Loucy (cell line): ENCODE results near the gene NRG3.

Experiments
- H2AFZ ChIP-seq: fragments of 200-600 bp; sonication (generic); 2 replicates; pipeline ENCODE4 v1.6.0; 2016; ENCODE audit warnings: antibody characterized with exemption, mild to moderate bottlenecking, low read length, moderate library complexity
- H3F3A ChIP-seq: fragments of 200-600 bp; 2 replicates; pipeline ENCODE4 v1.6.0; 2016; ENCODE audit warnings: antibody characterized with exemption, low read depth, mild to moderate bottlenecking
- H3K27me3 ChIP-seq: fragments of 200-600 bp; sonication (generic); 2 replicates; pipeline ENCODE4 v1.6.1; 2014; ENCODE audit warnings: low read length, mild to moderate bottlenecking; ENCODE audit not compliant: insufficient read depth, poor library complexity, severe bottlenecking
- H3K36me3 ChIP-seq: fragments of 200-600 bp; sonication (generic); 2 replicates; pipeline ENCODE4 v1.6.1; 2016; ENCODE audit warnings: low read length; ENCODE audit not compliant: insufficient read depth
- H3K4me1 ChIP-seq: fragments of 200-600 bp; sonication (generic); 2 replicates; pipeline ENCODE4 v1.5.1; 2014; ENCODE audit warnings: low read length, mild to moderate bottlenecking; ENCODE audit not compliant: insufficient read depth, poor library complexity, severe bottlenecking
- H3K4me2 ChIP-seq: fragments of 200-600 bp; sonication (generic); 2 replicates; pipeline ENCODE4 v1.6.0; 2014; ENCODE audit warnings: antibody characterized with exemption, low read length, low read depth, mild to moderate bottlenecking; ENCODE audit not compliant: poor library complexity, severe bottlenecking
- H3K4me3 ChIP-seq: fragments of 200-600 bp; sonication (generic); 2 replicates; pipeline ENCODE4 v1.5.1; 2014; ENCODE audit warnings: low read length, mild to moderate bottlenecking, mixed read lengths; ENCODE audit not compliant: poor library complexity, severe bottlenecking
- H3K79me2 ChIP-seq: fragments of 200-600 bp; sonication (generic); 2 replicates; pipeline ENCODE4 v1.6.1; 2014; ENCODE audit warnings: low read length; ENCODE audit not compliant: insufficient read depth
- H3K9ac ChIP-seq: fragments of 200-600 bp; sonication (generic); 2 replicates; pipeline ENCODE4 v1.6.0; 2014; ENCODE audit warnings: mild to moderate bottlenecking, low read depth, low read length, moderate library complexity; ENCODE audit not compliant: poor library complexity, severe bottlenecking
- H3K9me2 ChIP-seq: fragments of 200-600 bp; sonication (generic); replicated peaks from 2 replicates; pipeline ENCODE4 v1.6.1; 2016; ENCODE audit warnings: low read depth, low read length, mixed read lengths
- H3K9me3 ChIP-seq: fragments of 200-600 bp; sonication (generic); 2 replicates; pipeline ENCODE4 v1.6.1; 2014; ENCODE audit warnings: mild to moderate bottlenecking, antibody characterized with exemption, low read length, low read depth; ENCODE audit not compliant: insufficient read depth
- H4K20me1 ChIP-seq: fragments of 200-600 bp; sonication (generic); 2 replicates; pipeline ENCODE4 v1.6.0; 2014; ENCODE audit warnings: antibody characterized with exemption, low read length, mild to moderate bottlenecking; ENCODE audit not compliant: insufficient read depth, poor library complexity, severe bottlenecking
- CTCF ChIP-seq: fragments of 200-600 bp; sonication (generic); conservative IDR thresholded peaks from 2 replicates; pipeline ENCODE4 v1.5.1; 2014; ENCODE audit warnings: mild to moderate bottlenecking, antibody characterized with exemption, low read length
- EZH2phosphoT487 ChIP-seq: fragments of 200-600 bp; IDR thresholded peaks from 2 replicates; pipeline ENCODE4 v1.6.1; 2018; ENCODE audit warnings: antibody characterized with exemption, mild to moderate bottlenecking, moderate library complexity, borderline replicate concordance

NRG3 gene

GRCh38 chr10:82267014-82267413, 392.0 kb downstream of the NRG3 start:
- H3K9me3 ChIP-seq: no peaks in the 10 kb centered on the region
- no peak overlapping the region for H2AFZ ChIP-seq
- no peaks in the 10 kb centered on the region for H3K79me2 ChIP-seq
- H3K4me2 ChIP-seq: no peak overlapping the region
- no peak for TF ChIP-seq EZH2phosphoT487
- TF ChIP-seq CTCF: no peak
- no peak overlapping the region for H3K9ac ChIP-seq
- no peaks in the 10 kb centered on the region for H3K27me3 ChIP-seq
- H3K4me3 ChIP-seq: no peak overlapping the region
- no peaks in the 10 kb centered on the region for H3K4me1 ChIP-seq
- no peaks in the 10 kb centered on the region for H3F3A ChIP-seq
- no peaks in the 10 kb centered on the region for H3K9me2 ChIP-seq
- H4K20me1 ChIP-seq: no peaks in the 10 kb centered on the region
- H3K36me3 ChIP-seq: no peaks in the 10 kb centered on the region

GRCh38 chr10:82267465-82267864, 392.5 kb downstream of the NRG3 start:
- H3K4me2 ChIP-seq: no peak overlapping the region
- no peaks in the 10 kb centered on the region for H3K27me3 ChIP-seq
- H3K79me2 ChIP-seq: no peaks in the 10 kb centered on the region

GRCh38 chr10:82267960-82268359, 393.0 kb downstream of the NRG3 start:
- Histone ChIP-seq H3K27me3 (no peaks in the 10 kb centered on the region), H3F3A (no peaks in the 10 kb centered on the region), H3K4me2 (no peak overlapping the region), H3K79me2 (no peaks in the 10 kb centered on the region), H3K9me3 (no peaks in the 10 kb centered on the region), H3K9ac (no peak overlapping the region), H2AFZ (no peak overlapping the region), H3K36me3 (no peaks in the 10 kb centered on the region), H4K20me1 (no peaks in the 10 kb centered on the region), H3K9me2 (no peaks in the 10 kb centered on the region), H3K4me1 (no peaks in the 10 kb centered on the region), H3K4me3 (no peak overlapping the region)
- TF ChIP-seq CTCF (no peak), EZH2phosphoT487 (no peak)

More at GRCh38 chr10:82267465-82267864, 392.5 kb downstream of the NRG3 start:
- Histone ChIP-seq H3K9me3 (no peaks in the 10 kb centered on the region), H3K9me2 (no peaks in the 10 kb centered on the region), H4K20me1 (no peaks in the 10 kb centered on the region), H3K4me1 (no peaks in the 10 kb centered on the region), H3K36me3 (no peaks in the 10 kb centered on the region), H3F3A (no peaks in the 10 kb centered on the region), H3K4me3 (no peak overlapping the region), H3K9ac (no peak overlapping the region), H2AFZ (no peak overlapping the region)
- TF ChIP-seq CTCF (no peak), EZH2phosphoT487 (no peak)
